Amniotic epithelial cell (primary cell): ENCODE results near the gene TLR3.
"Not testable (repeated sequence)": the region's sequence is repeated elsewhere in the genome, so short reads cannot be mapped to it uniquely, and the experiment has no call there.

ENCODE experiments used
- DNase-seq: peaks from one replicate; pipeline ENCODE4 v3.0.0-alpha.2; 2010; ENCODE audit warnings: low read depth

The TLR3 gene

GRCh38 chr4:186047501-186047900 is 21.5 kb upstream of the TLR3 start:
- not testable (repeated sequence) for DNase-seq

GRCh38 chr4:186050135-186050534 is 18.8 kb upstream of the TLR3 start:
- not testable (repeated sequence) for DNase-seq

GRCh38 chr4:186051096-186051495 is 17.9 kb upstream of the TLR3 start:
- DNase-seq, result no peak

- no peak for DNase-seq
Measured at GRCh38 chr4:186058253-186058979, 10.5 kb upstream of the TLR3 start.

DNA sequence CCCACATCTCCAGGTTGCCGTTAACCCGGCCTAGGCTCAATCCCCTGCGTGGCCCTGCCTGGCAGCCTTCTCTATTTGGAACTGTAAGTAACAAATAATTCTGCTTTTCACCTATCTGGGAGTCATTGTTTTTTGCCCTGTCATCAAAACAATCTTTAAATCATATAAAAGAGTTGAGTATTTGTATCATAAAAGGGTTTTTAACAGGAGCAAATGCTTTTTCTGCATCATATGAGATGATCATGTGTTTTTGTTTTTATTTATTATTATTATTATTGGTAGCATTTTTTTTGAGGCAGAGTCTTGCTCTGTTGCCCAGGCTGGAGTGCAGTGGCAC is 10.0 kb upstream of the TLR3 start:
- DNase-seq, result no peak

DNA sequence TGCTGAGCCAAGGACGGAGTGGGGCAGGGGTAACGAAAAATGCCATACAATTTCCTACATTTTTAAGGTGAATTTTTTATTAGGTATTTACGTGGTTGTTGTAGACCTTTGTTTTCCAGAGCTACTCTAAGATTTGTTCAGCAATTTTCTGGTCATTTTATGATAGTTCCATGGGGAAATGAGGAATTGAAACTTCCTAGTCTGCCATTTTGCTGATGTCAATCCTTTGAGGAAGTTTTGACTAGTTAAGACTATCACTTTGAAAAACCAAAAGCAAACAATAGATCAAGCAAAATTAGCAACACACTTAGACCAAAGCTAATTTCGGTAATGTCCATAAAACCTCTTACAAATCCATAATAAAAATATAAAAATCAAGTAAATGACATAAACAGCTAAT is 7.0 kb upstream of the TLR3 start:
- no peak for DNase-seq

GRCh38 chr4:186067757-186068385 is 1.1 kb upstream of the TLR3 start:
- DNase-seq, result peak; percentile 44

GRCh38 chr4:186069729-186070128 is 773 bp downstream of the TLR3 start:
- no peak for DNase-seq

- no peak for DNase-seq
Measured at GRCh38 chr4:186072516-186072915, 3.6 kb downstream of the TLR3 start.

DNA sequence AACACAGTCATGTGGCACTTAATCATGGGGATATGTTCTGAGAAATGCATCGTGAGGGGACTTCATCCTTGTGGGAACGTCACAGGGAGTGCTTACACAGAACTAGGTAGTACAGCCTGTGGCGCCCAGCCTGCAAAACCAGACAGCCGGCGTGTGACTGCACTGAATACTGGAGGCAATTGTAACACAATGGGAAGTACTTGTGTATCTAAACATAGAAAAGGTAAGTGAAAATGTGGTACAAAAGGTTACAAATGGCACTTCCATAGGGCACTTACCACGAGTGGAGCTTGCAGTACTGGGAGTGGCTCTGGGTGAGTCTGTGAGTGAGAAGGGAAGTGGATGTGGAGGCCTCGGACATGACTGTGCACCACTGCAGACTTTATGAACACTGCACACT is 5.2 kb downstream of the TLR3 start:
- DNase-seq, result no peak

GRCh38 chr4:186078981-186079638 is 10.2 kb downstream of the TLR3 start:
- DNase-seq, result no peak

DNA sequence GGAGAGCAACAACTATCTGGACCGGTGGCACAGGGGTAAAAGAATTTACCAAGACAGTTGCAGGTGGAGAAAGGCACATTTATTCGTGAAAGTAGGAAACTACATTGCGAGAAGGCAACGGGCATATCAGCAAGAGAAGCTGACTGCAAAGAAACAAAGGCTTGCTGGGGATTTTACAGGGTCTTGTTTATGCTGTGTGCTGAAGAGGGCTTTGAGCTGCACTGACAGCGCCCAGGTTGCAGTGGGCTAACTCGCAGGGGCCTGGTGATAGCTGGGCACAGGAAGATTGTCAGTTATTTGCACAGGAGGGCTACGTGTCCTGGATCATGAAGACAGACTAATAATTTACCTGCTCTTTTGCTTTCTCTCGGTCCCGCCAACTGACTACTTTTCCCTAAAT is 10.7 kb downstream of the TLR3 start:
- DNase-seq, result no peak

DNA sequence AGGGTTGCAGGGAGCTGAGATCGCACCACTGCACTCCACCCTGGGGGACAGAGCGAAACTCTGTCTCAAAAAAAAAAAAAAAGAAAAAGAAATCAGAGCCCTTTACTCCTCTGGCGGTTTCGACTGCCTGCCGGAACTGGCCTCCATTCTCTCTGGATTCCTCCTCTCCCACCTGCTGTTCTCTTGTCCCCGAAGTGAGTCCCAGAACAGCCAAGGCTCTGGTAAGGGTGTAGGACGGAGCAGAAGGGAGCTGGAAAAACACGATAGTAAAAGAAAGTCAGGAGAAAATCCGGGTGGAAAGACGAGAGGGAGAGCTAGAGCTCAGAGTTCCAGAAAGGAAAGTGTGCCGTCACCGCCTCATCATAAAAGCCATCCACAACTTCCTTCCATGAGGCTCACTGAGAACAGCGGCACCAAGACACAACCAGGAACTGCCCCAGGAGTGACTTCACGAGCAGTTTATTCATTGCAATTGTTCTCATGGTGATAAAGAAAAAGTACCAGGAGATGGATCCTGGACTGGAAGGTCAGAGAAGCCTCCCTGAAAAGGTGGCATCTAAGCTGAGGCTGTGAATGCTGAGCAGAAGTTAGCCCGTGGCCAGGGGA is 12.3 kb downstream of the TLR3 start:
- no peak for DNase-seq

DNA sequence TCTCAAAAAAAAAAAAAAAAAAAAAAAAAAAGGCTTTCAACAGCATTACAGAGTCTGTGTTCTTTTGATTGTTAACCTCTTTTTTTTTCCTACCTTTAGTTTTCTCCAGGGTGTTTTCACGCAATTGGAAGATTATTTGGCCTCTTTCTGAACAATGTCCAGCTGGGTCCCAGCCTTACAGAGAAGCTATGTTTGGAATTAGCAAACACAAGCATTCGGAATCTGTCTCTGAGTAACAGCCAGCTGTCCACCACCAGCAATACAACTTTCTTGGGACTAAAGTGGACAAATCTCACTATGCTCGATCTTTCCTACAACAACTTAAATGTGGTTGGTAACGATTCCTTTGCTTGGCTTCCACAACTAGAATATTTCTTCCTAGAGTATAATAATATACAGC is 13.3 kb downstream of the TLR3 start:
- DNase-seq, result no peak

DNA sequence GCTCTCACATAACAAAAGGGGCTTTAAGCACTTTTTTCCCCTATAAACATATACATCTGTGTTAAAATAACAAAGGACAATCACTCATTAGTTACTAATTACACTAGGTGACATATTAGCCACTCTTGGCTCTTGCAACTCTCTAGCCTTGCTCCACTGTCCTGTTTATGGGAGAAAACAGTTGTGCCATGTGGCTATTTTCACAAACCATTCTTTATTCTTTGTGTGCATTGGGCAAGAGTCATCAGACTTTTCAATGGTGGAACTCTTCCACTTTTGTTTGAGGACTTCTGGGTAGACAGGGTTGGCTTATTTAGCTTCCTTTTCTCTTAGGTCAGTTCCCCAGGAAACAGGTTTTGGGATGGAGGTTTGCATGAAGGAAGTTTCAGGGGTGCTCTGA is 19.6 kb downstream of the TLR3 start:
- DNase-seq, result no peak

DNA sequence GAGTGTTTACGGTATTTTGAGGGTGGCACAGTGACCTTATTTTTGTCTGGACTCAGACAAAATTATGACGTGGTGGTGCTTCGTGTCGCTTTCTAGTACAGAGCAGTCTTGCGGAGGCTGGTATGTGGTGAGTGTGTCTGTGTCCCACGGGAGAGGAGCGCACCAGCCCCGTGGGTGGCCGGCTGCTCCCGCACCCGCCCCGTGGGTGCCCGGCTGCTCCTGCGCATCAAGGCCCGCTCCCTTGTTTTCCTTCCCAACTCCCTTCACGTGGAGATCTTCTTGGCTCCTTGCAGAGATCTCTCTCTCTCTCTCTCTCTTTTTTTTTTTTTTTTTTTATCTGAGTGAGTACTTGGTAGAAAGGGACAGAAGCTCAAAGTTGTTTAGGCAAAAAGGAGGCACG is 23.3 kb downstream of the TLR3 start:
- DNase-seq, result no peak

GRCh38 chr4:186095406-186095805 is 26.4 kb downstream of the TLR3 start:
- DNase-seq, result no peak

DNA sequence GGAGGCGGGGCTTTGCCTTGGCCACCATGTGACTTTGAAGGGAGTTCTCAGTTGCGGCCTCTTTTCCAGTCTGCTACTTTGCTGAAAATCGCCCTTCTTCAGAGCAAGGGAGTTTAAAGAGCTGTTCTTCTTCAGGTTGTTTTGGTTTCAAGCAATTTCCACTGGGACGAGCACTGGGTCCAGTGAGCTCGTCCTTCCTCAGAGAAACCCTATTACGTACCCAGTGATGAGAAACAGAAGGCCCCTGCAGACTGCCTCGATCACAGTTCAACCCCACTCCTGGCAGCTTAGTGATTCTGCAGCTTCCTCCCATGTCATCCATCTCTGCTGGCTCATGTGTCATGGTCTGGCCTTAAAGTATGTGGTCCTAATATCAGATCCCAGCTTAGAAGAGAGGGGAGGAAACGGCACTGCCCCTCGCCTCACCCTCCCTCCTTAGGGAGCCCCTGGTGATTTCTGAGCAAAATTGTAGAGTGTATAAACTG is 27.8 kb downstream of the TLR3 start:
- DNase-seq, result peak; percentile 8

GRCh38 chr4:186097386-186097785 is 28.4 kb downstream of the TLR3 start:
- no peak for DNase-seq

DNA sequence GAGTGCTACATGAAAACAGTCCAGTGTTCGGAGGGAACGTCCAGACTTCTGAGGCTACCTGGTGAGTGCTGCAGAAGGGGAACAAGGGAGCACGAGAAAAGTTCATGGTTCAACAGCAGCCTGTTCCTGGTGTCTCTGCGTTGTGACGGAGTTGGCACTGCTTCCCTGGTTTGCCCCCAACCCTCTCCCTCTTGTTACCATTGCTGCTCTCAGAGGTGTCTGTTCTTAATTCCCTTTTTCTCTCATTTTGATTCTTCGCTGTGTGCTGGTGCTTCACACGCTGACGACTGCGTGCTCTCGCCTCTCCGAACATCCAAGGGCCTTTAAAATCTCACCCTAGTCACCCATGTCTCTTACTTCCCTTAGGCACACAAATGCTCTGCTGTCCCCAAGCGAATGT is 34.0 kb downstream of the TLR3 start:
- DNase-seq, result no peak

- DNase-seq, result no peak
Measured at GRCh38 chr4:186104114-186104889, 35.3 kb downstream of the TLR3 start, which contains the start of gene FAM149A. Gene FAM149A (plus strand): TSS chr4:186104704.
